Activated naive CD8-positive, alpha-beta T cell treated with anti-CD3 and anti-CD28 coated beads, Interleukin-2, amount 10 ng/mL, durations not matched to agents 7 days and 5 days (primary cell): Measurements from ENCODE around the gene TNS1. TPM values are rescaled to one million over a fixed set of nuclear protein-coding genes. Genes with fewer than 3 reads are reported as not detected.

ENCODE experiments used
- ATAC-seq: fragments of 150-1000 bp; cut with Tn5 transposase; one replicate; pipeline ENCODE4 v1.10.0; 2021; ENCODE audit warnings: low read depth, moderate library complexity
- POLR2A ChIA-PET: fragments of 350-600 bp; sonication (Branson Sonifier 250); formaldehyde crosslinking; loops from one replicate; lab custom pipeline; 2021; ENCODE audit warnings: antibody characterized with exemption; lab: Charles Lee
- DNase-seq: peaks from one replicate; pipeline ENCODE4 v3.0.0; 2021
- H3K27ac Mint-ChIP-seq: one replicate; pipeline ENCODE4 v1.8.0; 2022; ENCODE audit warnings: mild to moderate bottlenecking, mixed read lengths
- H3K27me3 Mint-ChIP-seq: one replicate; pipeline ENCODE4 v1.8.0; 2022; ENCODE audit warnings: mild to moderate bottlenecking, moderate library complexity, mixed read lengths
- H3K36me3 Mint-ChIP-seq: one replicate; pipeline ENCODE4 v1.8.0; 2021; ENCODE audit warnings: mild to moderate bottlenecking, mixed read lengths
- H3K4me1 Mint-ChIP-seq: one replicate; pipeline ENCODE4 v1.8.0; 2021; ENCODE audit warnings: mixed read lengths
- H3K4me3 Mint-ChIP-seq: one replicate; pipeline ENCODE4 v1.8.0; 2022; ENCODE audit warnings: mild to moderate bottlenecking, moderate library complexity, mixed read lengths
- H3K9me3 Mint-ChIP-seq: one replicate; pipeline ENCODE4 v1.8.0; 2021; ENCODE audit warnings: mixed read lengths
- total RNA-seq, 2 experiments: library from RNA; stranded (reverse); gene quantifications; one replicate each; pipeline ENCODE4 v1.2.3, GENCODE V29; 2021

TNS1 gene
- total RNA-seq, 2 experiments from 2014 or later: 15.1 to 21.2 TPM

- ATAC-seq: no peak
- POLR2A ChIA-PET: no interaction called here
Measured at GRCh38 chr2:217835931-217836891, 166.6 kb downstream of the TNS1 start.

DNA sequence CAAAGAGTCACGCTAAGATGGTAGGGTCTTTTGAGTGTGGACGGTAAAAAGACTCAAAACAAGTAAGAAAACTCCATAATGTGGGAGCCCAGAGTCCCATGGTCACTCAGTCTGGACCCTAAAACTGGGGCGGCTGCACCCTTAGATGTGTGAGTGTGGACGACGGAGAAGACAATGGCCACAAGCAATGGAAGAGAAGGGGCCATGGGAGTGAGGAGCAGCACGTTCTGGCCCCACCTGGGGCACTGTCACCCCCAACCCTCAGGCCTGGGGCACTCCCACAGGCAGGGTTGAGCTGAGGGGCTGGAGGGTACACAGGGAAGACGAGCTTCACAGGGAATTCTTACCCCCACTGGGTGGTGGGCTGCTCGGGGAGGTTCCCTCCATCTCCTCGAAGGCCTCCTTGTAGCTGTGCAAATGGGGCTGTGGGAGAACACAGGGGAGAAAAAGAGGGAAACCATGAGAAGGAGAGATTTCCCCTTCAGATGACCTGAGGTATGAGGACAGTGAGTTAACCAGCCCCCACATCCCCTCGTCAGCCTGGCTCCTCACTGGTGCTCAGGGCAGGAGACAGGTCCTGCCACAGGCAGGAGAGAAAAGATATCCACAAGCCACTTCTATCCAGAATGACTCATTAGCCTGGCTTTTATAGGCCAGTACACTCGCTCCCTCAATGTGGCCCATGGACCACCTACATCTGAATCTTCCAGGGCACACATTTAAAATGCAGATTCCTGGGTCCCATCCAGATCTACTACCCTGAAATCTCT, 167.9 kb downstream of the TNS1 start:
- DNase-seq: no peak
- no peak overlapping the region for H3K27ac Mint-ChIP-seq
- POLR2A ChIA-PET: no interaction called here
- no peaks in the 10 kb centered on the region for H3K9me3 Mint-ChIP-seq
- H3K4me3 Mint-ChIP-seq: no peak overlapping the region
- H3K36me3 Mint-ChIP-seq: no peaks in the 10 kb centered on the region
- ATAC-seq: no peak
- H3K27me3 Mint-ChIP-seq: peaks cover 2% of the 10 kb centered on the region
- H3K4me1 Mint-ChIP-seq: no peaks in the 10 kb centered on the region

More at GRCh38 chr2:217835931-217836891, 166.6 kb downstream of the TNS1 start:
- no peaks in the 10 kb centered on the region for H3K9me3 Mint-ChIP-seq
- peaks cover 2% of the 10 kb centered on the region for H3K27me3 Mint-ChIP-seq
- no peaks in the 10 kb centered on the region for H3K36me3 Mint-ChIP-seq
- no peak for DNase-seq
- no peak overlapping the region for H3K4me3 Mint-ChIP-seq
- H3K27ac Mint-ChIP-seq: no peak overlapping the region
- no peaks in the 10 kb centered on the region for H3K4me1 Mint-ChIP-seq

DNA sequence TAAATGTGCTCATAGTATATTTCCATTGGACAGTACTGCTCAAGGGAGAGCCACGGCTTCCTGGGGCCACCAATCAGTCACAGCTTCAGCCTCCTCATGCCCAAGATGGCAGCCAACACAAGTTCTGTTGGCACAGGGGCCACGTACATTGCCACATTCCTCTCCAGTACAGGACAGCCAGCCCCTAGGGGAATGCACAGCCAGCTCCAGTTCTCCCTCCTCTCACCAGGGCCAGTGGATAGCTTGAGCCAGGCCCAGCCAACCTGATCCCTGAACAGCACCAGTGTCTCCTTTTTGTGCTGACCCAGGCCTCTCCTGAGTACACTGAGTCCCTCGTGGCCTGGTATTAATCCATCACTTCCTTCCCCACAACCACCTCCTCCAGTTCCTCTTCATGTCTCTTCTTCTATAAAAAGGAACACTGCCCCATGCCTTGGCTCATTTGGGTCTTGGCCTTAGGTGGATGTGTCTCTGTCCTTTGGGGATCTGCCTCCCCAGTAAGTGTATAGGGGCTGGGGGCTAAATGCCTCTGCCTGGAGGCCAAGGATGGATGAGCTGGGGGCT, 168.7 kb downstream of the TNS1 start:
- Mint-ChIP-seq H3K27ac (no peak overlapping the region), H3K36me3 (no peaks in the 10 kb centered on the region), H3K27me3 (peaks cover 3% of the 10 kb centered on the region), H3K9me3 (no peaks in the 10 kb centered on the region), H3K4me1 (no peaks in the 10 kb centered on the region), H3K4me3 (no peak overlapping the region)
- POLR2A ChIA-PET: no interaction called here
- ATAC-seq: no peak
- DNase-seq: no peak

- Mint-ChIP-seq H3K4me3 (no peak overlapping the region), H3K27ac (no peak overlapping the region), H3K9me3 (no peaks in the 10 kb centered on the region), H3K4me1 (no peaks in the 10 kb centered on the region), H3K36me3 (no peaks in the 10 kb centered on the region), H3K27me3 (peaks cover 5% of the 10 kb centered on the region)
- POLR2A ChIA-PET: no interaction called here
- ATAC-seq (no peak), DNase-seq (no peak)
Measured at GRCh38 chr2:217833439-217833838, 169.4 kb downstream of the TNS1 start.

GRCh38 chr2:217832987-217833386, 169.8 kb downstream of the TNS1 start:
- POLR2A ChIA-PET: no interaction called here
- ATAC-seq: no peak
- Mint-ChIP-seq H3K27me3 (peaks cover 5% of the 10 kb centered on the region), H3K9me3 (no peaks in the 10 kb centered on the region), H3K4me3 (no peak overlapping the region), H3K36me3 (no peaks in the 10 kb centered on the region), H3K4me1 (no peaks in the 10 kb centered on the region), H3K27ac (no peak overlapping the region)
- DNase-seq: no peak

DNA sequence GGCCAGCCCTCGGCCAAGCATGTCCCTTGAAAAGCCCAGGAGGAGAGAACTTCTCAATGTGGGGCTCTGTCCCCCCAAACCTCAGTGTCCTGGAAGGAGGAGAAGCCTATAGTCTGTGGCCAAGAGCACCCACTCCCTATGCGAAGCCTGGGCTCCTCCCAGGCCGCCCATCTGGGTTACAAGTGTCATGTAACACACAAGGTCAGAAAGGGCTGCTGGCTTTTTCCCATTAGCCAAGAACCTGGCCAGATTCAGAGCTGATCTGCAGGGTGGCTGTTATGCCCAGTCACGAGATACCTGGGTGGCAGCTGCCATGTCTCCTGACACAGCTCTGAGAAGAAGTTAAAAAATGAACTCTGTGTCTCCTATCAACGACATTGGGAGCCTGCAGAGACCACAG, 170.7 kb downstream of the TNS1 start:
- Mint-ChIP-seq H3K36me3 (no peaks in the 10 kb centered on the region), H3K4me3 (no peak overlapping the region), H3K27ac (no peak overlapping the region), H3K27me3 (peaks cover 5% of the 10 kb centered on the region), H3K4me1 (no peaks in the 10 kb centered on the region), H3K9me3 (no peaks in the 10 kb centered on the region)
- no peak for ATAC-seq
- POLR2A ChIA-PET: no interaction called here
- DNase-seq: no peak

- Mint-ChIP-seq H3K4me3 (no peak overlapping the region), H3K9me3 (no peaks in the 10 kb centered on the region), H3K27me3 (peaks cover 5% of the 10 kb centered on the region), H3K36me3 (no peaks in the 10 kb centered on the region), H3K4me1 (no peaks in the 10 kb centered on the region), H3K27ac (no peak overlapping the region)
- POLR2A ChIA-PET: no interaction called here
- ATAC-seq: no peak
- DNase-seq: no peak
Measured at GRCh38 chr2:217831306-217831705, 171.5 kb downstream of the TNS1 start.

- DNase-seq: no peak
- Mint-ChIP-seq H3K9me3 (no peaks in the 10 kb centered on the region), H3K36me3 (no peaks in the 10 kb centered on the region), H3K27ac (no peak overlapping the region), H3K27me3 (peaks cover 5% of the 10 kb centered on the region), H3K4me1 (no peaks in the 10 kb centered on the region), H3K4me3 (no peak overlapping the region)
- no peak for ATAC-seq
- POLR2A ChIA-PET: no interaction called here
Measured at GRCh38 chr2:217830807-217831206, 172.0 kb downstream of the TNS1 start.

- Mint-ChIP-seq H3K4me1 (no peaks in the 10 kb centered on the region), H3K36me3 (no peaks in the 10 kb centered on the region), H3K9me3 (no peaks in the 10 kb centered on the region), H3K27ac (no peak overlapping the region), H3K4me3 (no peak overlapping the region), H3K27me3 (peaks cover 5% of the 10 kb centered on the region)
- no peak for ATAC-seq
- DNase-seq: no peak
- POLR2A ChIA-PET: no interaction called here
Measured at GRCh38 chr2:217830061-217830460, 172.7 kb downstream of the TNS1 start.

DNA sequence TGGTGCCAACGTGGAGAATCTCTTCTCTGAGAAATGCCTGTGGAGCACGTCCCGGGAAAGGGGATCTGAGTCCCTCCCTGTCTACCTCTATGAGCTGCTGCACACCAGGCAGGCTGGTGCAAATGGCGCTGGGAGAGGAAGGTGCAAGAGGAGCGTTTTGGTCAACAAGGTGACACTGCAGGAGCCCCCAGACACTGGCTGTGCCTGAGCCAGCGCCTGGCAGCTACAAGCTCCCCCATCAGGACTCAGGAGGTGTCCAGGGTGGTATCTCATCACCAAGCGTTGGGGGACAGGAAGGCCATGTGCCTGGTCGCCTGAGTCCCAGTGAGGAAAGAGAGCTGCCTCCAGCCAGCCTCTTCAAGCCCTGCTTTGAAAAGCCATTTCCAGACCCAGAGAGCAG, 173.4 kb downstream of the TNS1 start:
- Mint-ChIP-seq H3K27me3 (peaks cover 5% of the 10 kb centered on the region), H3K4me3 (no peak overlapping the region), H3K27ac (no peak overlapping the region), H3K4me1 (no peaks in the 10 kb centered on the region), H3K9me3 (no peaks in the 10 kb centered on the region), H3K36me3 (no peaks in the 10 kb centered on the region)
- ATAC-seq (no peak), DNase-seq (no peak)
- POLR2A ChIA-PET: no interaction called here

DNA sequence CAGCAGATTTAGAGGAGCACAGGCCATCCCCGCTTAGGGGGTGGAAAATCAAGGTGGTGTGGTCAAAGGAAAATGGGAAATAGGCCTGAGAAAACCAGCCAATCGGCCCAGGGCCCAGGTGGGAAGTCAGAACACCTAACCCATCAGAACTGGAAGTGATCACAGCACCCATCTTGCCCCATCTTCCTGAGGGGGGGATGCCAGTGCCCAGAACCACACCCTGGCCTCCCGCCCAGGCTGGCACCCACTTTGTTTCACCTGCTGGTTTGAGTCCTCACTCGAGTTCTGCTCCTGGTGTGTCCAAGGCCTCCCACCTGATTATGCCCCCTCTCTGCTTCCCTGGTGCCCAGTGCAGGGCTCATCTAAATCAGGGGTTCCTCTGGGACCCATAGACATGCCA, 174.5 kb downstream of the TNS1 start:
- no peaks in the 10 kb centered on the region for H3K4me1 Mint-ChIP-seq
- DNase-seq (no peak), ATAC-seq (no peak)
- POLR2A ChIA-PET: no interaction called here
- no peak overlapping the region for H3K4me3 Mint-ChIP-seq
- H3K36me3 Mint-ChIP-seq: no peaks in the 10 kb centered on the region
- no peaks in the 10 kb centered on the region for H3K9me3 Mint-ChIP-seq
- H3K27me3 Mint-ChIP-seq: peaks cover 4% of the 10 kb centered on the region
- H3K27ac Mint-ChIP-seq: no peak overlapping the region

DNA sequence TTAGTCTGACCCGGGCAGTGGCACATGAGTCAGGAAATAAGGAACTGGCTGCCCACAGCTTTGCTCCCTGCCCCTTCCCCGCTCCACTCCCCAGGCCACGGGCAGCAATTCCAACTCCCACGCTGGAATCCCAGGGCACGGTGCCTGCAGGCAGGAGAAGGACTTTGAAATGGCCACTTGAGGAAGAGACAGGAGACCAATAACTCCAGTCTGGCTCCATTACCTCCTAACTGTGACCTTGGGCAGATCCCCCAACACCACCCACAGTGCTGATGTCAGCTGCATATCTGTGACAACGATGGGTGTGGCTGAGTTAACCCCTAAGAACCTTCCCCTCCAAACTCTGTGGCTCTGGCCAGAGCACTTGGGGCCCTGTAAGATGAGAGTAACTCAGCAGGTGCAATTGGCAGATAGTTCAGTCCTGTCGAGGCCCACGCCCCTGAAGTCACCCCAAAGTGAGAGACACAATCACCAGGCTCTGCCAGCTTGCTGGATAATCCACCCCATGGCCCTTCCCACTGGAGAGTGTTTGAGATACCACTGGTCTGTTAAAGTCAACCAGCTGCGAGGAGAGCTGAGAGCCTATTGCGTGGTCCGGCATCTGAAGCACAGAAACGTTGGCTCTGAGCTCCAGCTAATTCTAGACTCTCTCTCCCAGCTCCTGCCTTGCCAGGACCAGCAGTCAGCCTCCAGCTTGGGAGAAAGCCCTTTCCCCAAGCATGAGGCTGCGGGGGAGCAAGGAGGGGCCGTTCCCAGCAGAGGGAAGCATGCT, 175.2 kb downstream of the TNS1 start:
- ATAC-seq (no peak), DNase-seq (no peak)
- H3K27ac Mint-ChIP-seq: no peak overlapping the region
- POLR2A ChIA-PET: no interaction called here
- no peaks in the 10 kb centered on the region for H3K36me3 Mint-ChIP-seq
- peaks cover 4% of the 10 kb centered on the region for H3K27me3 Mint-ChIP-seq
- no peaks in the 10 kb centered on the region for H3K9me3 Mint-ChIP-seq
- H3K4me3 Mint-ChIP-seq: no peak overlapping the region
- H3K4me1 Mint-ChIP-seq: no peaks in the 10 kb centered on the region

DNA sequence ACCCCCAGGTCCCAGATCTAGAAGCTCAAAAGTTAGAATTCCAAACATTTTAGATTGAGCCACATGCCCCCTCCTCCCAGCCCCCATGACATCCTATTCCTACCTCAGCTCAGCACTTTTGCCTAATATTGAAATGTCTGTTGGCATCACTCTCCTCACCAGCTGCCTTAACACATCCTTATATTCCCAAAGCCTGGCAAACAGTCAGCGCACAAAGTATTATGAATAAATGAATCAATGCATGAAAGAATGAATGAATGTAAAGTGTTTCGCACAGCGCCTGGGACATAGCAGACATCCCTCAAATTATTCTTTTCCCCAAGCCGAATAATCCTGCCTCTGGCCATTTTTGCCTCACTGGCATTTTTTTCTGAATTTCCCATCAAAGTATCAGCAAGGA, 175.8 kb downstream of the TNS1 start:
- H3K27ac Mint-ChIP-seq: no peak overlapping the region
- no peaks in the 10 kb centered on the region for H3K9me3 Mint-ChIP-seq
- H3K36me3 Mint-ChIP-seq: no peaks in the 10 kb centered on the region
- H3K4me3 Mint-ChIP-seq: no peak overlapping the region
- H3K4me1 Mint-ChIP-seq: no peaks in the 10 kb centered on the region
- POLR2A ChIA-PET: no interaction called here
- H3K27me3 Mint-ChIP-seq: peaks cover 4% of the 10 kb centered on the region
- ATAC-seq (no peak), DNase-seq (no peak)
